ENCODE data around the gene ENTPD2.
A peak's percentile ranks its signal among the peaks of the same experiment; 100 is the strongest.

The ENTPD2 gene

DNA sequence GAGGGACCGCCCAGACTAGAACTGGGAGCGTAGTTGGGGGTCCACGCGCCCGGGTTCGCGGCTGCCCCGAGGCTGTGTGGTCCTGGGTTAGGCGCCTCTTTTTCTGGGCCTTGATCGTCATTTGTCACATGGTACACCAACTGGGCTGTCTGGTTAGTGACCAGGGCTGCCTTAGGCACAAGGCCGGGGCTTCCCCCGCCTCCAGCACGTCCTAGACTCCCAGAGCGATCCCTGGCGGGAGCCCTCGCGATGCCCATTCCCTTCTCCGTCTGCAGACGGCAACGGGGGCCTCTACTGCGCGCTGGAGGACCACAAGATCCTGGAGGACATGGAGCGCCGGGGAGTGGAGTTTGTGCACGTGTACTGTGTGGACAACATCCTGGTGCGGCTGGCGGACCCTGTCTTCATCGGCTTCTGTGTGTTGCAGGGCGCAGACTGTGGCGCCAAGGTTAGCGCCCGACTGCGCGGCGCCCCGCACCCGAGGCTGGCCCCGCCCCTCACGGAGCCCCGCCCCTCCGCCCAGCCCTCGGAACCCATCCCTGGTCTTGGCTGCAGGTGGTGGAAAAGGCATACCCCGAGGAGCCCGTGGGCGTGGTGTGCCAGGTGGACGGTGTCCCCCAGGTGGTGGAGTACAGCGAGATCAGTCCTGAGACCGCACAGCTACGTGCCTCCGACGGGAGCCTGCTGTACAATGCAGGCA is 25.0 kb upstream of the ENTPD2 start:
- no peak for DNase-seq

DNA sequence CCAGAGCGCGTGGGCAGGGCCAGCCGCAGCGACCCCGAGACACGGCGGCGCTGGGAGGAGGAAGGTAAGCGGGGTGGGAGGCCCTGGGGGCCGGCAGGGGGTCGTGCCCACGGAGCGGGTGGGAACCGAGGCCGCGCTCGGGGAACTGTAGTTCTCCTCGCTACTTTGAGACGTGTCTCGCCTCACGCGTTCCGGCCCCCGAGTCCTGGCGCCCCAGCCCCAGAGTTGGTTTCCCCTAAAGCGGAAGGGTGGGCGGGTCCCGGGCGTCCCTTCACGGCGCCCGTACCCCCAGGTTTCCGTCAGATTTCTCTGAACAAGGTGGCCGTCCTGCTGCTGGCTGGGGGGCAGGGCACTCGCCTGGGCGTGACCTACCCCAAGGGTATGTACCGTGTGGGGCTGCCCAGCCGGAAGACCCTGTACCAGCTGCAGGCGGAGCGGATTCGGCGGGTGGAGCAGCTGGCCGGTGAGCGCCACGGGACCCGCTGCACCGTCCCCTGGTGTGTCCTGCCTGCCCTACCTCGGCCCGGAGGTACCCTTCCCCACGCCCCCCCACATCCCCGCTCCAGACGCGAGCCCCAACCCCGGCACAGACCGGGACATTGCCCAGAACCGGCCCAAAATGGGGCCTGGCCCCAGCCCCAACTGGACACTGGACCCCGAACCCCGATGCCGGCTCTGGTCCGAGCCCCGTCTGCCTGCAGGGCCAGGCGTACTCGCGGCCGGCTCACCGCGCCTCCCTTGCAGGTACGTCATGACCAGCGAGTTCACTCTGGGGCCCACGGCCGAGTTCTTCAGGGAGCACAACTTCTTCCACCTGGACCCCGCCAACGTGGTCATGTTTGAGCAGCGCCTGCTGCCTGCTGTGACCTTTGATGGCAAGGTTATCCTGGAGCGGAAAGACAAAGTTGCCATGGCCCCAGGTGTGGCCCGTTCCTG is 24.2 kb upstream of the ENTPD2 start:
- DNase-seq, result no peak

DNA sequence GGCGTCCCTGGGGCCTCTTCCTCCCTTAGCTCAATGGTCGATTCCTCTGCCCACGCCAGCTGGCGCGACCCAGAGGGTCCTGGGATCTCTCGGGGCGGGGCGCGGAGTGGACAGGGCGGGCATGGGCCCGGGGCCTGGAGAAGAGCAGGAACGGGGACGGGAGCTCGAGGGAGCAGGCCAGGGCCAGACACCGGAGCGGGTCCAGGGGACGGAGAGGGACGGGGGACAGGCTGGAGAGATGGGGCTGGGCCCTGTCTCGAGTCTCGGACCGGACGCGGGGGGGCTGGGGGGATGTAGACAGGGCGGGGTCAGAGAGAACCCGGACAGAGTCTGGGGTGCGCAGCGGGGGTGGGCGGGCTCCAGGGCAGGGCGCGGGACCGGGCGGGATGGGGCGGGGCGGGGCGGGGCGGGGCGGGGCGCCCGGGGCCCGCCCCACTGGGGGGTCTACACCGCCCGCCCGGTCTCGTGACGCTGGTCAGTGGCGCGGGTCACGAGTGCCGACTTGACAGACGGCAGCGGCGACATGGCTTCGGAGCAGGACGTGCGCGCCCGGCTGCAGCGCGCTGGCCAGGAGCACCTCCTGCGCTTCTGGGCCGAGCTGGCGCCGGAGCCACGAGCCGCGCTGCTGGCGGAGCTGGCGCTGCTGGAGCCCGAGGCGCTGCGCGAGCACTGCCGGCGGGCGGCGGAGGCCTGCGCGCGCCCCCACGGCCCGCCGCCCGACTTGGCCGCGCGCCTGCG is 23.3 kb upstream of the ENTPD2 start, which contains the start of gene UAP1L1:
UAP1L1 (plus strand) TSS at position 508 of the 738 bp plus-strand sequence; CDS start at position 524, 16 bp downstream.
- no peak for DNase-seq

DNA sequence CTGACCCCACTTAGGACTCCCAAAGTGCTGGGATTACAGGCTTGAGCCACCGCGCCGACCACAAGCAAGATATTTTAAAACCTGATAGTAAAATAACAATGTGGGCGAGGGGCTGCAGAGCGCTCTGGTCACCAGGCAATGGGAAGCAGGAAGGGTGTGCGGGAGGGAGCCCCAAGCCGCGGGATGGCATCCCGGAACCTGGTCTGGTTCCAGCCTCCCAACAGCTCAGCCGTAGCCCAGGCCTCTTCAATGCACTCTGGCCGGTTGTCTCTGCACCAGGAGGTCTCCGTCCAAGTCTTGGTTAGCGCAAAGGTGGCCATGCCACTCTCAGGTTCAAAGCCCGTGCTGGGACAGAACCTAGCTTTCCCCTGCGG is 22.8 kb upstream of the ENTPD2 start:
- no peak for DNase-seq

DNA sequence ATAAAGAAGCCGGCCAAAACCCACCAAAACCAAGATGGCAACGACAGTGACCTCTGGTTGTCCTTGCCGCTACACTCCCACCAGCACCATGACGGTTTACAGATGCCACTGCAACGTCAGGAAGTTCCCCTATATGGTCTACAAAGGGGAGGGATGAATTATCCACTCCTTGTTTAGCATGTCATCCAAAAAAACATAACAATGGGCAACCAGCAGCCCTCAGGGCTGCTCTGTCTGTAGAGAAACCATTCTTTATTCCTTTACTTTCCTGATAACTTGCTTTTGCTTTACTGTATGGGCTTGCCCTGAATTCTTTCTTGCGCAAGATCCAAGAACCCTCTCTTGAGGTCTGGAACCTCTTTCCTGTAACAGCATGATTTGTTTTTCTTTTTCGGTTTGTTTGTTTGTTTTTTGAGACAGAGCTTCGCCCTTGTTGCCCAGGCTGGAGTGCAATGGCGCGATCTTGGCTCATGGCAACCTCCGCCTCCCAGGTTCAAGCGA is 21.5 kb upstream of the ENTPD2 start:
- DNase-seq, result no peak

DNA sequence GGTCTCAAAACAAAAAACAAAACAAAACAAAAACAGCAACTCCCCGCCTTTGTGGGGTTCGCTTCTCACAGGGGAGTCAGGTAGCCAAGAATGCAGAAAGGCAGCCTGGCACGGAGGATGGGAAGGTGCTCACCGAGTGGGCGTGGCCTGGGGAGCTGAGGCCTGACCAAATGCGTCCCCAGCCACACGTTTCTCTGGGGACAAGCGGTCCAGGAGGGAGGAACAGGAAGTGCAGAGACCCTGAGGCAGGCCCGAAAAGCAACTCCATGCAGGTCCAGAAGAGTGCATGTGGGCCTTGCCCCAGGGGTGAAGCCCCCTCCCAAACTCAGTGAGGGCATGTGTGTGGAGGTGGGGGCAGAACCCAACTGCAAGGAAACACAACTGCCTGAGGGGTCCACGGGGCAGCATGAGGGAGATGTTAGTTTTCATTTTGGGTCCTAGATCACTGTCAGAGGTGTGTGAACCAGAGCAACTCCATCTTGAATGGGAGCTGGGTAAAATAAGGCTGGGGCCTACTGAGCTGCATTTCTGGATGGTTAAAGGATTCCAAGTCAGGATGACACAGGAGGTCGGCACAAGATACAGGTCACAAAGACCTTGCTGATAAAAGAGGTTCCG is 20.9 kb upstream of the ENTPD2 start:
- no peak for DNase-seq

DNA sequence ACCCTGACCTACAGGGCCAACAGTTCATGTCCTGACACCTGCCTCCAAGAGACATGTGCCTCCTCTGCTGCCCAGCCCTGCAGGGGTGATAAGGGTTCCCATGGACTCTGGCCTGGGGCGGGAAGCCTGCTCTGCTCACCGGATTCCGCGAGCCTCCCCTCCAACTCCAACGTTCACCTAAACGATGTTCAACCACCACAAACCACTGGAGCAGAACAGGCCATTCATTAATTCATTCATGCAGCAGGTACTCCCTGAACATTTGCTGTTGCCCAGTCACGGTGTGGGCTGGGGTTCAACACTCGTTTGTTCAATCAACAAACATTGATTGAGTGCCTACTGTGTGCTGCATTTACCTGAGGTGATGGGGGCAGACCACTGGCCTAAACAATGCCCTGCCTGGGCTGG is 20.1 kb upstream of the ENTPD2 start:
- no peak for DNase-seq

DNA sequence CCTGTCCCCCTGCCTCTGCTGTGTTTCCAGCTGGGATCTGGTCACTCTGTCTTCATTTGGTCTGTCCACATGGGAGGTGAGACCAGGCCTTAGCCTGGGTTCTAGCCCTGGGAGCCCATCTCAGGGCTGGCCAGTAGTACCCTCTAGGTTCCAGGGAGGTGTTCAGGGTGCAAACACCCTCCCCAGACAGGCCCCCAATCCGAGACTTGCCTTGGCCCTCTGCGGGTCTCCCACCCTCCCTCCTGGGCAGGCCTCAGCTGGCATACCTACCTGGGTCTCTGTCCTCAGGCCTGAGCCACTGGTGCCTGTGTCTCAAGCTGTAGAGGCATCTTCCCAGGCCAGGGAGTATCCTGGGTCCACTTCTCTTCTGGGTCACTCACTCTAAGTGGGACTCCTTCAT is 17.4 kb upstream of the ENTPD2 start:
- DNase-seq, result no peak

DNA sequence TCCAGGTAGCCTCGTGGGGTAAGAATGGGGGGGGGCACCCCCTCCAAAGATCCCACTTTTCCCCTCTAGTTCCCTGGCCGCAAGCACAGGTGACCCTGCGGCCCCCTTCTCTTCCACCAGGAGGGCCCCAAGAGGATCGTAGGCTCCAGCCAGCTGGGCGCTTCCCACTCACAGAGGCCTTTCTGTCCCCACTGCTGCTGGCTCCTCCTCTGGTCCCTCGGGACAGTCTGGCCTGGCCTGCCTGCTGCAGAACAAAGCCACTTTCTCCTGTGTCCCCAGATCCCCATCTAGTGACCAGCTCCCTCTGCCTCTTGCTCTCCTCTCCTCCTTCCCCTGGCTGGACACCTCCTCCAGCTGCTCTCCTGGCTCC is 17.0 kb upstream of the ENTPD2 start:
- DNase-seq, result peak; percentile 48

DNA sequence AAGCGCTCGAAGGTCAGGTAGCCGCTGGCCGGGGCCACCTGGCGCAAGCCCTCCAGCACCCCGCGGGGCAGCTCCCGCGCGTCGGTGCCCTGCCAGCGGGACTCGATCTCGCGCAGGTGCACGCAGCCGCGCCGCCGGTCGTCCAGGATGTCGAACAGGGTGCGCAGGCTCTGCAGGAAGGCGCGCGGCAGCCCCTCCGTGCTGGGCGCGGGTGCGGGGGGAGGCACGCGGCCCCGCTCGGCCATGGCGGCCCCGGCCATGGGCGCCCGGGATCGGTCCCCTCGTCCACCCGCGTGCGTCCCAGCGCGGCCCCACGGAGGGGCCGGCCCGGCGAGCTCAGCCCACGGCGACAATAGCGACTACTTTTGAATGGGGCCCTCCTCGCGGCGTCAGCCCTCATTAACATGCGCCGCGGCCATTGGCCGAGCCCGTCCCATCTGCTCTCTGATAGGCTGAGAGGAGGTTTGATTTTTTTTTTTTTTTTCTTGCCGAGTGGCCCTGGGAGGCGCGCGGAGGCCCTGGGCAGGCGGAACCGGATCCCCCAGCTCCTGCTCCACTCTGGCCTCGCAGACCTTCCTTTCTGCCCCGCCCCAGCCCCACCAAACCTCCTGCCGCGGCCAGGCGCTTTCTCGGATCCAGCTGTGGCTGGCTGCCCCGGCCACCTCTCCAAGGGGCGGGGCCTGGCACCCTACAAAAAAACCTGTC is 16.5 kb upstream of the ENTPD2 start, which contains the start of gene SAPCD2:
SAPCD2 (minus strand) TSS at position 357 of the 705 bp plus-strand sequence; CDS start at position 260, 97 bp downstream.
- peak; percentile 94 for DNase-seq

DNA sequence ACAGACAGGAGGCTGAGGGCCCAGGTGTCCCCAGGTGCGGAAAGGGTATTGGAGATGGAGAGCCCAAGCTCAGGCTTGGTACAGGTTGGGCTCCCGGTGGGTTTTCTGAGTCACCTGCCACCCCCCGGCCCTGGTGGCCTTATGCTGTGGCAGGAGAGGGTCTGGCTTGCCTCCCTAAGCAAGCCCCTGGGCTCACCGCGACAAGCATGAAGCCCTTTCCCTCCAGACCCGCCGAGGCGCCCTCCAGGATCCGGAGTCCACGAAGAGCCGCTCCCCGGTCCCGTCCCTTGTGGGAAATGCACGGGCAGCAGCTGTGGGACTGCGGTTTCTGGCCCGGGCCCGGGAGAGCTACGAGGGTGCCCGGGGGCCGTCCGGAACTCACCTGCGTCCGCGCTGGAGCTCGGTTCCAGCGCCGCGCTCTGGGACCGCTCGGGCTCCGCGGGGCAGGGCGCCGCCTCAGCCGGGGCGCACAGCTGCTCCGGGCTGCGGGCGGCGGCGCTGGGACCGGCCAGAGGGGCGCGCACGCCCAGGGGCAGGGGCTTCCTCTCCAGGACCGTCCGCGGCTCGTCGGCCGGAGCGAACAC is 15.7 kb upstream of the ENTPD2 start:
- DNase-seq, result no peak

DNA sequence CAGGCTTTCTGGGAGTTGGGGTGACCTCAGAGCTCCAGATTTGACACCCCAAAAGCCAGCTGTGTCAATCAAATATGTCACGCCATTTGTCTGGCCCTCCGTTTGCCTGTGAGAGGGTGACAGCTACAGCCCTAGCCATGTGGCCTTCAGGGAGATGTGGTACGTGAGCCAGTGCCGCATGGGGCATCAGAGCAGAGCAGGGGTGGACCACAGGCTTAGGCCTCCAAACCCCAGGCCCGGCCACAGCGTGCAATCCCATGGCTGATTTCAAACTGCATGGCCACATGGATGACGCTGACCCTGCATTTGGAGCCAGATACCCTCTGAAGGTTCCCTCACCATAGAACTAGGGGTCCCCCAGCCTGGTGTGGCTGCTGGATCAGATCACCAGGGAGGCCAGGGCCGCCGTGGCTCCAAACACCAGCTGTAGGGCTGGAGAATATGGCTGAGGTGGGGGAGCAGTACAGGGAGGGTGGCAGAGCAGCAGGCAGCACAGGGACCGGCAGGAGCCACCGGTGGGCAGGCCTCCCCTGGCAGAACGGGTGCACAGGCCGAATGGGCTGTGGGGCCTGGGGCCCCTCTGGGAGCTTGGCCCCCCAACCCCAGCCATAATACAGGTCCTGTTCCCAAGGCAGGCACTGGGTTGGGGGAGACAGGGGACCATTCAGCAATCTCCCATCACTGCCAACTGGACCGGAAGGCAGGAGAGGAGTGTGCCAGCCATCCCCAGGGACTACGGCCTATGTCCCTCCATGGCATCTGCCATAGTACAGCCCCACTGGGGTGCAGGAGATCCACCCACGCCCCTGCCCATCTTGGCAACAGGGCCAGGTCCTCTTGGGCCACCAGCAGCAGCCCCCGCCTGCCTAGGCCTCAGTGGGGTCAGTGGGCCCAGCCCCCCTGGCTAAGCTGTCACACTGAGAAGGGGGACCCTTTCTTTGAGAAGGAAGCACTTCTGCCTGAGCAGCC is 15.0 kb upstream of the ENTPD2 start:
- no peak for DNase-seq

DNA sequence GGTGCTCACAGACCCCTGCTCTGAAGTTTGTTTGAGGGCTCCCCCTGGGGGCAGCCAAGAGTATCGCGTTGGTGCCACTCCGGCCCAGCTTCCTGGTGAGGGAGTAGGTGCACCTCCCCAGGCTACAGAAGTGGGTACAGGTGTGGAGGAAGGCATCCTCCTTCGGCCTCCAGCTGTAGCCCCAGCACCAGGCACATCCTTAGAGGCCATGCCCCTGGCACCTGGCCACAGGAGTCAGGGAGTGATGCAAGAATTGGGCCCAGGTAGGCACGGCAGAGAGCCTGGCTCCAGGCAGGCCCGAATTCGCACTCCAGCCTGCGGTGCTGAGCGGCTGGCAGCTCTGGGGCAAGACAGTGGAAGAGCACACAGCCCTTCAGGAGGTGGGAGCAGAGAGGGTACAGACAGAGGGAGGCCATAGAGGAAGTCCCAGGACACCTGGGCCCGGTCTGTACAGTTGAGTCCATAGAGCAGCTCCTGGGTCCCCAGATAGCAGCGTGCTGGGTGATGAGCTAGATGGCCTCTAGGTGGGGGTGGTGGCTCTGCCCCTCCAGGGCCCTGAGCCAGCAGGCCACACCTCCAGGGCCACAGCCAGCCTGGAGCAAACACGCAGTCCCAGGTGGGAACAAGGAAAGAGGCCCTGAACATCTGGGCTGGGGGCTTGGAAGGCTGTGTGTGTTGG is 14.1 kb upstream of the ENTPD2 start:
- DNase-seq, result peak; percentile 83

DNA sequence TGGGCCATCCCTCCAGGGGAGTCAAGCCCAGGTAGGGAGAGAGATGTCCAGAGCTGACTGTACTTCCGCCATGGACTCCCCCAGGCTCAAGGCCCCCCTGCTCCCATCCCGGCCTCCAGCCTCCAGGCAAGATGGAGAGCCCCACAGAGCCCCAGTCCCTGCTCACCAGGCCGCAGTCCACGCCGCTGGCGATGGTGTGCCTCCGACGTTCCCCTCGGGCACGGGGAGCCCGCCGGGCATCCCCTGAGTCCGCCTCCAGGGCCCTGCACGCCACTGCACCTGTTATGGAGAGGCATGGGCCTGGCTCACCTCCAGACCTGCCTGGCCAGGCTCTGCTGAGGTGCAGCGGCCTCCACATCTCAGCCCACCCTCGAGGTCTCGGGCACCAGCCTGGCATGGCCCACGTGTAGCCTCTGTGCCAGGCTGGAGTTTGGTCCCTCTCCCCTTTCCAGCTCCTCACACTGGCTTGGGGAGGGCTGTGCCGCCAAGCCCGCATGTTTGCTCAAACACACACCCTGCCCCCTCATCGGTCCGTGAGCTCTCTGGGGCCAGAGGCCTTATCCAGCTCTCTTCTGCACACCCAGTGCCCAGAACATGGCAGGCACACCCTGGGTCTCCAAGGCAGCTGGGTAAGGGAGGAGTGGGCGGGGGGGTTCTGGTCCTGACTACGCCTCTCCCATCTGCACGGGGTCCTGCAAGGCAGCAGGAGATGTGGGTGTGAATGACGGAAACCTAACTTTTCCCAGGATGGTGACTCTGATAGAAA is 12.4 kb upstream of the ENTPD2 start:
- DNase-seq, result no peak

DNA sequence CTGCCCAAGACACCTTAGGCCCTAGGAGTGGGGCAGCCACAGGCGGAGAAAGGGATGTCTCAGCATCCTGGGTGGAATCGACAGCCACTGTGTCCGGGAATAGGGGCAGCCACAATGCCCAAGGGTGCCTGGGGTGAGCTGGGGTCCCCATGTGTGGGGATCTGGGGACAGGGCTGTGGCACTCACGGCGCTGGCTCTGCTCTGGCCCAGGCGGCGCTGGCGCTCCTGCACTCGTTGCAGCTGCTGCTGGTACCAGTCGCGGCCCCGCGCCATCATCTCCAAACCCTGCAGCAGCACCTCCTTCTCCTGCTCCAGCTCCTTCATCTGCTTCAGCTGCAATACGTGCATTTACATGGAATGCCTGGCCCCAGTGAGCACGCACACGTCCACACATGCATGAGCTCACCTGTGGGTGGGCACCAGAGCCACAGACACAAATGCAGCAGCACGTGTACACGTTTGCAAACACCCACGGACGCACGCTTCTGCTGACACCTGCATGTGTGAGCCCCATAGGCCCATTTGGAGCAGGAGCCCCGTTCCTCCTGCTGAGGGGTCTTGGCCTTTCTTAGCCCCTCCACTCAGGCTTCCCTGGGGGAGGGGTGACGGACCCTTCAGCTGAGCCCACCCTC is 11.6 kb upstream of the ENTPD2 start:
- DNase-seq, result no peak

DNA sequence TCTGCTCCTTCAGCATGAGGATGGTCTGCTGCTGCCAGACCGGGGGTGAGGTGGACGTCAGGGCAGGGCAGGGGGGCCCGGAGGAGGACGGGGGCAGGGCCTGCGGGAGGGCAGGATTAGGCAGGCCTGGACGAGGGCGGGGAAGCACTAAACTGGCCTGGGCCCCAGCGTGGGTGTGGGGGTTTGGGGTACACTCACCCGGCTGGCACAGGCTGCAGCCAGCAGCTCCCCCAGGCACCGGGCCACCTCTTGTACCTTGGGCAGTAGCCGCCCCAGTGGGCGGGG is 11.0 kb upstream of the ENTPD2 start:
- DNase-seq, result no peak

DNA sequence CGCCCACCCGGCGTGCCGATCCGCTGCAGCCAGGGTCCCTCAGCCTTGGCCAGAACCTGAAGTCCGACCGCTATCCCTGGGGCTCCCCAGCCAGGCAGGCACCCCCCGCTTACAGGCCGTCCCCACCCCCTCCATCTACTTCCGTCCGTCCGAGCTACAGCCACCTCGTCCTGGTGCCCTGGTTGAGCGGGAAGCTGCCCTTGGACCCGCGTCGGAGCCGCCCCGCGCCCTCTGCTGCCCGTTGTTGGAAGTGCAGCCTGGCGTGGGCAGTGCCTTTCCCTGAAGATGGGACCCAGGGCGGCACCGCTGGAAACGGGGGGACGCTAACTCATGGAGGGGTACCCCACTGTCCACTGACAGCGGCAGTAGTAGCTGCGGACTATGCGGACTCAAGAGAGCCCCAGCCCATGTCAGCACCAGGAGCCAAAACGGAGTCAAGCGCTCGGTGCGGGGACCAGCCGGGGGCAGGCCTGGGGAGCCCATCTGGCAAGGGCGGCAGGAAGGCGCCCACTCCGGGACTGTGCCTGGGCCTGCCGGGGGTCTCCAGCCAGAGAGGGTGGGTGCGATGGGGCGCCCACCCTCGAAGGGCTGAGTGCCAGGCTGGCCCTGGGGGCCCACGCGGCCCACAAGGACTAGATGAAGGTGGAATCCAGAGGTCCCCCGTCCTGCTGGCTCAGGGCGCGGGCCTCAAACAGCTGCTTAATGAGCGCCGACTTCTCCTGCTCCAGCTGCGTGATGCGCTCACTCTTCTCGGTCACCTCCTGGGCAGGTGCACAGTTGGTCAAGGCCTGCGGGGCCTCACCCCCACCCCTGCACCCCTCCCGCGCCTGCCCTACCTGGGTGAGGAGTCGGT is 10.4 kb upstream of the ENTPD2 start:
- DNase-seq, result peak; percentile 14
